Measurements from ENCODE around the gene PCDH17. TPM values are rescaled to one million over a fixed set of nuclear protein-coding genes. Genes with fewer than 3 reads are reported as not detected.

Gene PCDH17
- total and polyA plus RNA-seq, 2 of the 8 experiments (the other 6 are each of a cell fraction or from before 2014, with no cell fraction given): 0.20 to 0.60 TPM

DNA sequence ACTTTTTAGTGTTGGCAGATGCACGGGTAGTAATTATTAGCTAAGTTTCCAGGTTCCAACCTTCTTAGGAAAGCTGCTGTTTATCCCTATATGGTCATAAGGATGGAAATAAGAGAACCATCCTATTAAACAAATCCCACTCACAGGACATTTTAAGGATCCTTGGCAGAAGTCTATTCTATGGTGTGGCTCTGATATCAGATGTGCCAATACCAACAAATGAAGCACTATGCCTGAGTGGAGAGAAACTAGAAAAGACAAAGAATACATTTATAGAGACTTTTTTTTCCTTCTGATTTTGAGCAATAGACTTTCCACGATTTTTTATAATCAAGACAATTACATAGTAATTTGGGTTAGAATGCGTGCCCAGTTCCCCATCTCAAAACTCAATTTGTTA, 12.6 kb downstream of the PCDH17 start:
- no peak overlapping the region for H3K23ac ChIP-seq (ENCODE audit: insufficient read length)
- no peaks in the 10 kb centered on the region for H3K9me3 ChIP-seq (ENCODE audit: insufficient read depth in 2 of 2, low read depth in 1 of 2, low read length in 1 of 2)
- H2AK5ac ChIP-seq (ENCODE audit: low read depth, low read length): no peak overlapping the region
- H3K56ac ChIP-seq (replicated peaks; ENCODE audit: insufficient read length, low read depth, low read length): no peak overlapping the region
- no peaks in the 10 kb centered on the region for H3K36me3 ChIP-seq (ENCODE audit: control insufficient read depth in 2 of 4, insufficient read depth in 4 of 4, low read length in 3 of 4)
- ChIA-PET CTCF (ENCODE audit: partially characterized antibody) (interaction anchor here (0.7 kb wide), 1 partner anchor 11 kb away, joined by 3 read pairs; no protein-coding TSS in a partner anchor), POLR2A (ENCODE audit: partially characterized antibody) (no interaction called here)
- H2AFZ ChIP-seq (ENCODE audit: low read length): no peak overlapping the region
- H2BK5ac ChIP-seq (ENCODE audit: low read depth, low read length): no peak overlapping the region
- no peaks in the 10 kb centered on the region for H3K4me1 ChIP-seq (replicated peaks in 1 of 4; ENCODE audit: control insufficient read depth in 3 of 4, insufficient read depth in 4 of 4, low read length in 3 of 4)
- H3K14ac ChIP-seq (ENCODE audit: insufficient read length): no peak overlapping the region
- no peaks in the 10 kb centered on the region for H4K20me1 ChIP-seq (replicated peaks in 1 of 2; ENCODE audit: control insufficient read depth in 1 of 2, insufficient read depth in 2 of 2, low read length in 2 of 2)
- no peak overlapping the region for H4K5ac ChIP-seq (ENCODE audit: insufficient read length, low read depth, low read length)
- no peaks in the 10 kb centered on the region for H3K27me3 ChIP-seq (replicated peaks in 1 of 4; ENCODE audit: control insufficient read depth in 3 of 4, extremely low read depth in 1 of 4, insufficient read depth in 3 of 4, low read length in 3 of 4)
- H3K9ac ChIP-seq (replicated peaks in 1 of 4; ENCODE audit: extremely low read depth in 1 of 4, low read depth in 3 of 4, low read length in 3 of 4): no peak overlapping the region
- H3K4me3 ChIP-seq (ENCODE audit: extremely low read depth in 1 of 4, insufficient read depth in 2 of 4, low read depth in 3 of 4, low read length in 4 of 4): no peak overlapping the region
- DNase-seq (ENCODE audit: low read depth in 1 of 2, low spot score in 2 of 2) (no peak), FAIRE-seq (no peak)
- H4K8ac ChIP-seq (ENCODE audit: extremely low read depth, insufficient read depth, low read length): no peak overlapping the region
- H3K18ac ChIP-seq (ENCODE audit: extremely low read depth, low read length): no peak overlapping the region
- H3K4me2 ChIP-seq (ENCODE audit: insufficient read depth in 1 of 2, low read depth in 2 of 2, low read length in 2 of 2): no peak overlapping the region
- no peaks in the 10 kb centered on the region for H3K79me1 ChIP-seq (ENCODE audit: low read depth, low read length)
- H2BK120ac ChIP-seq (replicated peaks; ENCODE audit: low read depth, low read length): no peak overlapping the region
- H4K91ac ChIP-seq (replicated peaks; ENCODE audit: insufficient read length, low read length): no peak overlapping the region
- WGBS, 2 experiments (ENCODE audit: extremely low coverage in 1 of 2, insufficient coverage in 1 of 2, insufficient read length in 1 of 2, insufficient replicate concordance in 2 of 2, low coverage in 1 of 2, low lambda C conversion rate in 2 of 2, missing lambda C conversion rate in 1 of 2): 85% methylated on average over 3 of the region's 3 CpGs; no CpG with 5 or more reads in 1 of the 2 experiments
- H3K79me2 ChIP-seq (ENCODE audit: control insufficient read depth in 1 of 2, insufficient read depth in 2 of 2, low read length in 2 of 2): no peaks in the 10 kb centered on the region
- H2BK20ac ChIP-seq (ENCODE audit: low read length): no peak overlapping the region
- H2BK15ac ChIP-seq (ENCODE audit: low read length): no peak overlapping the region
- no peaks in the 10 kb centered on the region for H3K23me2 ChIP-seq (ENCODE audit: low read depth, low read length)
- no peak overlapping the region for H2BK12ac ChIP-seq (ENCODE audit: low read depth, low read length)
- no peak overlapping the region for H3K4ac ChIP-seq (replicated peaks; ENCODE audit: insufficient read length, low read depth, low read length)
- H3K27ac ChIP-seq (ENCODE audit: low read depth, low read length): no peak overlapping the region
- TF ChIP-seq SIN3A (conservative IDR thresholded peaks at IDR 0.05 in 1 of 2, IDR thresholded peaks at IDR 0.05 in 1 of 2; ENCODE audit: low read depth in 1 of 2, low read length in 2 of 2) (no peak), BCL11A (IDR thresholded peaks at IDR 0.05; ENCODE audit: low read depth in 2 of 2, low read length in 2 of 2) (no peak), CHD2 (IDR thresholded peaks at IDR 0.05; ENCODE audit: low read length) (no peak), NANOG (IDR thresholded peaks at IDR 0.05; ENCODE audit: insufficient read depth, low read depth, low read length, poor library complexity, severe bottlenecking) (no peak), KDM5A (IDR thresholded peaks at IDR 0.05; ENCODE audit: low read length) (no peak), KDM4A (IDR thresholded peaks at IDR 0.05; ENCODE audit: low read depth, low read length, severe bottlenecking) (no peak), SAP30 (IDR thresholded peaks at IDR 0.05; ENCODE audit: insufficient read depth, insufficient replicate concordance, low read length) (no peak), SIX5 (IDR thresholded peaks at IDR 0.05; ENCODE audit: low read depth, low read length) (no peak), POU5F1 (IDR thresholded peaks at IDR 0.05; ENCODE audit: low read depth, low read length) (no peak), CBX5 (IDR thresholded peaks at IDR 0.05; ENCODE audit: low read depth, low read length) (no peak), CREB1 (IDR thresholded peaks at IDR 0.05) (no peak), NRF1 (IDR thresholded peaks at IDR 0.05; ENCODE audit: low read depth, low read length) (no peak), SUZ12 (IDR thresholded peaks at IDR 0.05; ENCODE audit: low read length) (no peak)
- TF ChIP-seq, protein P1, sequence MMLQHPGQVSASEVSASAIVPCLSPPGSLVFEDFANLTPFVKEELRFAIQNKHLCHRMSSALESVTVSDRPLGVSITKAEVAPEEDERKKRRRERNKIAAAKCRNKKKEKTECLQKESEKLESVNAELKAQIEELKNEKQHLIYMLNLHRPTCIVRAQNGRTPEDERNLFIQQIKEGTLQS (IDR thresholded peaks at IDR 0.05; ENCODE audit: insufficient read depth, low read depth, low read length): no peak

All from H1 (cell line).